ENCODE results near the gene KCNQ1. TPM values are rescaled to one million over a fixed set of nuclear protein-coding genes. Genes with fewer than 3 reads are reported as not detected.

KCNQ1 gene
- total RNA-seq, 1 experiment from 2014 or later: not detected

DNA sequence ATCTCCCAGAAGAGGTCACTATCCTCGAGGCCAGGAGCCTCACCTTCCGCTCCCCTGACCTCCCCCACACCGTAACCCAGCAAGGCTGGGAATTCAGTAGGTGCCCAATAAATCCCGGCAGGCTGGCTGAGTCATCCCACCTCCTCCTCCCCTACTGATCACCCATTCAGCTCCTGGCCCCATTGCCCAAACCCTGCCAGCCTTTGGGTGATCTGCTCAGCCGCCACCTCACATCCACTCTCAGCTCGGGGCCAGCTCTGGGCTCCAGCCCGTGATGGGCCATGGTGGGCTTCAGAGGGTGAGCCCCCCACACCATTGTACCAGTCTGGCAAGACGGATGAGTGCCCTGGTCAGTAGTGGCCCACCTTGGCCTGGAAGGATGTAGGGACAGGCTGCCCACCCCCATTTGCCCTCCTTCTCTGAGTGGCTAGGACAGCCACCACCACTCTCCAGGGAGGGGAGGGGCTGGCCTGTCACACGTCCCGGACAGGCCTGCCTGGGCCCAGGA lies 8.7 kb upstream of the KCNQ1 start:
- no peaks in the 10 kb centered on the region for H3K9me3 Mint-ChIP-seq (ENCODE audit: unreplicated experiment)
- intact Hi-C loops (cut with micrococcal nuclease): no loop called here
- TF ChIP-seq, protein P1, sequence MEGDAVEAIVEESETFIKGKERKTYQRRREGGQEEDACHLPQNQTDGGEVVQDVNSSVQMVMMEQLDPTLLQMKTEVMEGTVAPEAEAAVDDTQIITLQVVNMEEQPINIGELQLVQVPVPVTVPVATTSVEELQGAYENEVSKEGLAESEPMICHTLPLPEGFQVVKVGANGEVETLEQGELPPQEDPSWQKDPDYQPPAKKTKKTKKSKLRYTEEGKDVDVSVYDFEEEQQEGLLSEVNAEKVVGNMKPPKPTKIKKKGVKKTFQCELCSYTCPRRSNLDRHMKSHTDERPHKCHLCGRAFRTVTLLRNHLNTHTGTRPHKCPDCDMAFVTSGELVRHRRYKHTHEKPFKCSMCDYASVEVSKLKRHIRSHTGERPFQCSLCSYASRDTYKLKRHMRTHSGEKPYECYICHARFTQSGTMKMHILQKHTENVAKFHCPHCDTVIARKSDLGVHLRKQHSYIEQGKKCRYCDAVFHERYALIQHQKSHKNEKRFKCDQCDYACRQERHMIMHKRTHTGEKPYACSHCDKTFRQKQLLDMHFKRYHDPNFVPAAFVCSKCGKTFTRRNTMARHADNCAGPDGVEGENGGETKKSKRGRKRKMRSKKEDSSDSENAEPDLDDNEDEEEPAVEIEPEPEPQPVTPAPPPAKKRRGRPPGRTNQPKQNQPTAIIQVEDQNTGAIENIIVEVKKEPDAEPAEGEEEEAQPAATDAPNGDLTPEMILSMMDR (IDR thresholded peaks at IDR 0.05; ENCODE audit: unreplicated experiment): no peak
- ChIA-PET CTCF (interaction anchor here (1.5 kb wide), 1 partner anchor 15 kb away, joined by 5 read pairs; no protein-coding TSS in a partner anchor), POLR2A (no interaction called here)
- no peak overlapping the region for H3K4me3 Mint-ChIP-seq (ENCODE audit: unreplicated experiment)
- no peaks in the 10 kb centered on the region for H3K36me3 Mint-ChIP-seq (ENCODE audit: insufficient read depth, unreplicated experiment)
- no TSS peak for BruUV-seq (replicated peaks)
- H3K4me1 Mint-ChIP-seq (ENCODE audit: insufficient read depth, unreplicated experiment): no peaks in the 10 kb centered on the region
- no peak overlapping the region for H3K27ac Mint-ChIP-seq (ENCODE audit: low read depth, unreplicated experiment)
- DNase-seq (ENCODE audit: unreplicated experiment): no peak
- no peaks in the 10 kb centered on the region for H3K27me3 Mint-ChIP-seq (ENCODE audit: insufficient read depth, unreplicated experiment)

DNA sequence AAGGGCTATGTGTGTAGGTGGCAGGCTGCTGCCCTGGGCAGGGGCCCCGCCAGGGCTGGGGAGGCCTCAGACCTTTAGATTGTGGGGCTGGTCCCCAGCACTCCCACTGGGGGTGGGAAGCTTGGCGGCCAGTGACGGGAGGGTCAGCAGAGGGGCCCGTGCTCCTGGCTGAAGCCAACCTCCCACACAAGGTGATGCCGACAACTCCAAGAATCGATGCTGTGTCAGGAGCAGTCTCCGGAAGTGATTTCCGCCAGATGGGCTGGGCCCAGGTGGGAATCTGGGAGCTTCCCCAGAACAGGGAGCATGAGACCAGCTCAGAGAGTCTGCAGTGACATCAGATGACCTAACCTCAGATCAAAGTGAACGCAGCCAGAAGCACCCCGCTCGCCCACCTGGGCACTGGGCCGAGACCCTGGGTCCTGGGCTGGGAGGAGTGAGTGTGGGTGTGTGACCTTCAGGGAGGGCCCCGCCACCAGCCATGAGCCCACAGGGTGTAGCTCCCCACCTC lies 8.2 kb upstream of the KCNQ1 start:
- intact Hi-C loops (cut with micrococcal nuclease): no loop called here
- POLR2A ChIA-PET: no interaction called here
- Mint-ChIP-seq H3K9me3 (ENCODE audit: unreplicated experiment) (no peaks in the 10 kb centered on the region), H3K4me1 (ENCODE audit: insufficient read depth, unreplicated experiment) (no peaks in the 10 kb centered on the region), H3K36me3 (ENCODE audit: insufficient read depth, unreplicated experiment) (no peaks in the 10 kb centered on the region), H3K27me3 (ENCODE audit: insufficient read depth, unreplicated experiment) (peaks cover 3% of the 10 kb centered on the region), H3K27ac (ENCODE audit: low read depth, unreplicated experiment) (no peak overlapping the region), H3K4me3 (ENCODE audit: unreplicated experiment) (no peak overlapping the region)
- CTCF ChIA-PET: interaction anchor here (0.6 to 1.5 kb wide), 3 partner anchors 16 to 97 kb away, joined by 3 to 5 read pairs (median 3); no protein-coding TSS in a partner anchor
- no peak for DNase-seq (ENCODE audit: unreplicated experiment)
- TF ChIP-seq, protein P1 (IDR thresholded peaks at IDR 0.05; ENCODE audit: unreplicated experiment): no peak
- no TSS peak for BruUV-seq (replicated peaks)

DNA sequence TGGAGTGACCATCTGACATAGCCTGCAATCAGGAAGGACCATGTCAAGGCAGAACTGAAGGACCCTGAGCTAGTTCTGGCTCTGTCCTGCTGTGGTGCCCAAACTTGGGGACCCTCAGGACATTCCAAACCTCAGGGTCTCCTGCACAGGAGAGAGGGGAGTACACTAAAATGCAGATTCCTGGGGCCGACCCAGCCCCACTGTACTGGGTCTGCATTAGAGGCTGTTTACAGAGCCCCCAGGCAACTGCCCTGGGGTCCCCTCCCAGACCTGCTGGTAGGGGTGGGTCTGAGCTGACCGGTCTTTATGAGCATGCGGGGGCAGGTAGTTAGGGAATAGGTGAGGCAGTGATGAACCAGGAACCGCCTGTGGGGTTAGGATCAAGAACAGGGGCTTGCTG lies 7.3 kb upstream of the KCNQ1 start:
- Mint-ChIP-seq H3K36me3 (ENCODE audit: insufficient read depth, unreplicated experiment) (no peaks in the 10 kb centered on the region), H3K27me3 (ENCODE audit: insufficient read depth, unreplicated experiment) (peaks cover 12% of the 10 kb centered on the region), H3K4me3 (ENCODE audit: unreplicated experiment) (no peak overlapping the region), H3K9me3 (ENCODE audit: unreplicated experiment) (no peaks in the 10 kb centered on the region), H3K4me1 (ENCODE audit: insufficient read depth, unreplicated experiment) (no peaks in the 10 kb centered on the region), H3K27ac (ENCODE audit: low read depth, unreplicated experiment) (no peak overlapping the region)
- CTCF ChIA-PET: interaction anchor here (0.5 kb wide), 1 partner anchor 1124 kb away, joined by 3 read pairs; no protein-coding TSS in a partner anchor
- intact Hi-C loops (cut with micrococcal nuclease): no loop called here
- POLR2A ChIA-PET: interaction anchor here (1.0 kb wide), 1 partner anchor 96 kb away, joined by 4 read pairs; no protein-coding TSS in a partner anchor
- DNase-seq (ENCODE audit: unreplicated experiment): no peak
- TF ChIP-seq, protein P1 (IDR thresholded peaks at IDR 0.05; ENCODE audit: unreplicated experiment): no peak
- no TSS peak for BruUV-seq (replicated peaks)

DNA sequence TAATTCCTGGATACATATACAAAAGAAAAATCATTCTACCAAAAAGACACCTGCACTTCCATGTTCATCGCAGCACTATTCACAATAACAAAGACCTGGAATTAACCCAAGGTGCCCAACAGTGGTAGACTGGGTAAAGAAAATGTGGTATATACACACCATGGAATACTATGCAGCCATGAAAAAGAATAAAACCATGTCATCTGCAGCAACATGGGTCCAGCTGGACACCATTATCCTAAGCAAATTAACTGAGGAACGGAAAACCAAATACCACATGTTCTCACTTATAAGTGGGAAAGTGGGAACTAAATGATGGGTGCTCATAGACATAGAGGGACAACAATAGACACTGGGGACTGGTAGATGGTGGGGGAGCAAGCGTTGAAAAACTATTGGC lies 5.0 kb upstream of the KCNQ1 start:
- H3K9me3 Mint-ChIP-seq (ENCODE audit: unreplicated experiment): no peaks in the 10 kb centered on the region
- H3K27me3 Mint-ChIP-seq (ENCODE audit: insufficient read depth, unreplicated experiment): peaks cover 26% of the 10 kb centered on the region
- no peaks in the 10 kb centered on the region for H3K36me3 Mint-ChIP-seq (ENCODE audit: insufficient read depth, unreplicated experiment)
- ChIA-PET CTCF (interaction anchor here (1.7 kb wide), 1 partner anchor 91 kb away, joined by 3 read pairs; no protein-coding TSS in a partner anchor), POLR2A (no interaction called here)
- no peak for DNase-seq (ENCODE audit: unreplicated experiment)
- intact Hi-C loops (cut with micrococcal nuclease): no loop called here
- no TSS peak for BruUV-seq (replicated peaks)
- no peak overlapping the region for H3K27ac Mint-ChIP-seq (ENCODE audit: low read depth, unreplicated experiment)
- no peaks in the 10 kb centered on the region for H3K4me1 Mint-ChIP-seq (ENCODE audit: insufficient read depth, unreplicated experiment)
- no peak overlapping the region for H3K4me3 Mint-ChIP-seq (ENCODE audit: unreplicated experiment)
- TF ChIP-seq, protein P1 (IDR thresholded peaks at IDR 0.05; ENCODE audit: unreplicated experiment): no peak

All from MCF 10A (cell line).